ENCODE data around the gene ZBTB20.

The ZBTB20 gene

GRCh38 chr3:114394551-114394950, 752.5 kb downstream of the ZBTB20 start:
- Histone ChIP-seq H3K79me1 (replicated peaks; ENCODE audit: low read length, poor library complexity, severe bottlenecking) (peaks cover 27% of the 10 kb centered on the region), H3K4me2 (ENCODE audit: low read length, poor library complexity, severe bottlenecking) (no peak overlapping the region), H2AFZ (ENCODE audit: low read depth, low read length) (no peak overlapping the region), H3K9me3 (ENCODE audit: control insufficient read depth, low read length) (no peaks in the 10 kb centered on the region), H3K4ac (ENCODE audit: low read depth in 1 of 2, low read length in 2 of 2) (no peak overlapping the region), H2BK5ac (ENCODE audit: low read depth, low read length, poor library complexity, severe bottlenecking) (no peak overlapping the region), H3K27ac (ENCODE audit: low read length, poor library complexity, severe bottlenecking) (no peak overlapping the region), H4K8ac (ENCODE audit: low read length) (no peak overlapping the region), H3K14ac (ENCODE audit: low read length in 2 of 2) (no peak overlapping the region), H4K91ac (ENCODE audit: low read length) (no peak overlapping the region), H3K9ac (ENCODE audit: low read length) (no peak overlapping the region), H2BK15ac (ENCODE audit: low read depth, poor library complexity, severe bottlenecking) (no peak overlapping the region), H2AK5ac (ENCODE audit: low read length, severe bottlenecking) (no peak overlapping the region), H3K4me1 (ENCODE audit: control insufficient read depth, insufficient read depth, low read depth, low read length) (no peaks in the 10 kb centered on the region), H3K23ac (ENCODE audit: low read length in 2 of 2) (no peak overlapping the region), H3K18ac (ENCODE audit: low read depth in 1 of 2, low read length in 2 of 2) (no peak overlapping the region), H2BK12ac (ENCODE audit: low read length in 2 of 2) (no peak overlapping the region), H3K27me3 (ENCODE audit: control insufficient read depth in 1 of 2, insufficient read depth in 1 of 2, low read length in 2 of 2) (no peaks in the 10 kb centered on the region), H3K36me3 (ENCODE audit: control insufficient read depth in 1 of 2, insufficient read depth in 2 of 2, low read depth in 1 of 2, low read length in 2 of 2) (no peaks in the 10 kb centered on the region), H2BK120ac (ENCODE audit: low read depth, low read length) (no peak overlapping the region), H3K4me3 (ENCODE audit: insufficient read depth in 1 of 2, low read depth in 1 of 2, low read length in 2 of 2) (no peak overlapping the region)
- no peak for DNase-seq
- 93% methylated on average over 2 of the region's 2 CpGs for WGBS

GRCh38 chr3:114393367-114394072, 753.6 kb downstream of the ZBTB20 start:
- Histone ChIP-seq H2AK5ac (ENCODE audit: low read length, severe bottlenecking) (no peak overlapping the region), H3K4me3 (ENCODE audit: insufficient read depth in 1 of 2, low read depth in 1 of 2, low read length in 2 of 2) (no peak overlapping the region), H3K9me3 (ENCODE audit: control insufficient read depth, low read length) (no peaks in the 10 kb centered on the region), H3K4ac (ENCODE audit: low read depth in 1 of 2, low read length in 2 of 2) (no peak overlapping the region), H4K8ac (ENCODE audit: low read length) (no peak overlapping the region), H3K23ac (ENCODE audit: low read length in 2 of 2) (no peak overlapping the region), H2AFZ (ENCODE audit: low read depth, low read length) (no peak overlapping the region), H3K14ac (ENCODE audit: low read length in 2 of 2) (no peak overlapping the region), H3K27ac (ENCODE audit: low read length, poor library complexity, severe bottlenecking) (no peak overlapping the region), H4K91ac (ENCODE audit: low read length) (no peak overlapping the region), H3K4me1 (ENCODE audit: control insufficient read depth, insufficient read depth, low read depth, low read length) (no peaks in the 10 kb centered on the region), H3K27me3 (ENCODE audit: control insufficient read depth in 1 of 2, insufficient read depth in 1 of 2, low read length in 2 of 2) (no peaks in the 10 kb centered on the region), H3K18ac (ENCODE audit: low read depth in 1 of 2, low read length in 2 of 2) (no peak overlapping the region), H3K9ac (ENCODE audit: low read length) (peak overlapping the region; percentile 37), H3K36me3 (ENCODE audit: control insufficient read depth in 1 of 2, insufficient read depth in 2 of 2, low read depth in 1 of 2, low read length in 2 of 2) (peaks cover 2 to 7% of the 10 kb centered on the region in 2 experiments), H2BK5ac (ENCODE audit: low read depth, low read length, poor library complexity, severe bottlenecking) (no peak overlapping the region), H3K4me2 (ENCODE audit: low read length, poor library complexity, severe bottlenecking) (no peak overlapping the region), H3K79me1 (replicated peaks; ENCODE audit: low read length, poor library complexity, severe bottlenecking) (peaks cover 30% of the 10 kb centered on the region), H2BK15ac (ENCODE audit: low read depth, poor library complexity, severe bottlenecking) (no peak overlapping the region), H2BK12ac (ENCODE audit: low read length in 2 of 2) (no peak overlapping the region), H2BK120ac (ENCODE audit: low read depth, low read length) (no peak overlapping the region)
- WGBS: 98% methylated on average over 4 of the region's 7 CpGs
- no peak for DNase-seq

GRCh38 chr3:114392831-114393230, 754.3 kb downstream of the ZBTB20 start:
- Histone ChIP-seq H3K79me1 (replicated peaks; ENCODE audit: low read length, poor library complexity, severe bottlenecking) (peaks cover 32% of the 10 kb centered on the region), H3K27ac (ENCODE audit: low read length, poor library complexity, severe bottlenecking) (no peak overlapping the region), H2BK5ac (ENCODE audit: low read depth, low read length, poor library complexity, severe bottlenecking) (no peak overlapping the region), H3K4me1 (ENCODE audit: control insufficient read depth, insufficient read depth, low read depth, low read length) (no peaks in the 10 kb centered on the region), H3K36me3 (ENCODE audit: control insufficient read depth in 1 of 2, insufficient read depth in 2 of 2, low read depth in 1 of 2, low read length in 2 of 2) (peaks cover 5 to 13% of the 10 kb centered on the region in 2 experiments), H3K14ac (ENCODE audit: low read length in 2 of 2) (no peak overlapping the region), H2BK12ac (ENCODE audit: low read length in 2 of 2) (no peak overlapping the region), H3K27me3 (ENCODE audit: control insufficient read depth in 1 of 2, insufficient read depth in 1 of 2, low read length in 2 of 2) (no peaks in the 10 kb centered on the region), H3K4me2 (ENCODE audit: low read length, poor library complexity, severe bottlenecking) (no peak overlapping the region), H3K4ac (ENCODE audit: low read depth in 1 of 2, low read length in 2 of 2) (no peak overlapping the region), H3K4me3 (ENCODE audit: insufficient read depth in 1 of 2, low read depth in 1 of 2, low read length in 2 of 2) (no peak overlapping the region), H4K8ac (ENCODE audit: low read length) (peak overlapping the region; percentile 7), H2BK120ac (ENCODE audit: low read depth, low read length) (no peak overlapping the region), H3K9ac (ENCODE audit: low read length) (no peak overlapping the region), H2AK5ac (ENCODE audit: low read length, severe bottlenecking) (no peak overlapping the region), H4K91ac (ENCODE audit: low read length) (no peak overlapping the region), H3K18ac (ENCODE audit: low read depth in 1 of 2, low read length in 2 of 2) (no peak overlapping the region), H2AFZ (ENCODE audit: low read depth, low read length) (no peak overlapping the region), H2BK15ac (ENCODE audit: low read depth, poor library complexity, severe bottlenecking) (no peak overlapping the region), H3K9me3 (ENCODE audit: control insufficient read depth, low read length) (no peaks in the 10 kb centered on the region), H3K23ac (ENCODE audit: low read length in 2 of 2) (no peak overlapping the region)
- WGBS: over 99% methylated on average over 2 of the region's 2 CpGs
- DNase-seq: no peak

GRCh38 chr3:114389156-114389555, 757.9 kb downstream of the ZBTB20 start:
- H2BK12ac ChIP-seq (ENCODE audit: low read length in 2 of 2): no peak overlapping the region
- H3K9ac ChIP-seq (ENCODE audit: low read length): no peak overlapping the region
- no peak overlapping the region for H2BK5ac ChIP-seq (ENCODE audit: low read depth, low read length, poor library complexity, severe bottlenecking)
- H3K4me2 ChIP-seq (ENCODE audit: low read length, poor library complexity, severe bottlenecking): no peak overlapping the region
- no peak overlapping the region for H3K4me3 ChIP-seq (ENCODE audit: insufficient read depth in 1 of 2, low read depth in 1 of 2, low read length in 2 of 2)
- H2AFZ ChIP-seq (ENCODE audit: low read depth, low read length): no peak overlapping the region
- H2BK120ac ChIP-seq (ENCODE audit: low read depth, low read length): no peak overlapping the region
- no peak overlapping the region for H3K4ac ChIP-seq (ENCODE audit: low read depth in 1 of 2, low read length in 2 of 2)
- H2BK15ac ChIP-seq (ENCODE audit: low read depth, poor library complexity, severe bottlenecking): no peak overlapping the region
- H3K36me3 ChIP-seq (ENCODE audit: control insufficient read depth in 1 of 2, insufficient read depth in 2 of 2, low read depth in 1 of 2, low read length in 2 of 2): peaks cover 5 to 36% of the 10 kb centered on the region in 2 experiments
- no peak overlapping the region for H4K91ac ChIP-seq (ENCODE audit: low read length)
- H3K79me1 ChIP-seq (replicated peaks; ENCODE audit: low read length, poor library complexity, severe bottlenecking): peaks cover 25% of the 10 kb centered on the region
- H3K27me3 ChIP-seq (ENCODE audit: control insufficient read depth in 1 of 2, insufficient read depth in 1 of 2, low read length in 2 of 2): no peaks in the 10 kb centered on the region
- H2AK5ac ChIP-seq (ENCODE audit: low read length, severe bottlenecking): no peak overlapping the region
- H3K9me3 ChIP-seq (ENCODE audit: control insufficient read depth, low read length): no peaks in the 10 kb centered on the region
- H3K14ac ChIP-seq (ENCODE audit: low read length in 2 of 2): no peak overlapping the region
- WGBS: 95% methylated on average over 2 of the region's 4 CpGs
- H3K23ac ChIP-seq (ENCODE audit: low read length in 2 of 2): no peak overlapping the region
- H3K27ac ChIP-seq (ENCODE audit: low read length, poor library complexity, severe bottlenecking): no peak overlapping the region
- no peaks in the 10 kb centered on the region for H3K4me1 ChIP-seq (ENCODE audit: control insufficient read depth, insufficient read depth, low read depth, low read length)
- no peak for DNase-seq
- no peak overlapping the region for H3K18ac ChIP-seq (ENCODE audit: low read depth in 1 of 2, low read length in 2 of 2)
- H4K8ac ChIP-seq (ENCODE audit: low read length): no peak overlapping the region
